SH-SY5Y (cell line): ENCODE data around the gene LHFPL3.

Source experiments
- GATA2 ChIP-seq: IDR thresholded peaks from 2 replicates; pipeline ENCODE4 v1.6.1; 2011; ENCODE audit warnings: mild to moderate bottlenecking, low read depth, low read length
- GATA3 ChIP-seq: IDR thresholded peaks from 2 replicates; pipeline ENCODE4 v1.6.1; 2011; ENCODE audit warnings: low read depth, mild to moderate bottlenecking, low read length, moderate library complexity

- TF ChIP-seq GATA3 (no peak), GATA2 (no peak)
These were observed 444.3 kb downstream of the LHFPL3 start for GRCh38 chr7:104772405-104773345.
